ENCODE measurements around the gene XBP1. TPM values are rescaled to one million over a fixed set of nuclear protein-coding genes. Genes with fewer than 3 reads are reported as not detected.

Gene XBP1
- total RNA-seq, 6 experiments from 2014 or later = 106 to 115 (median 111) TPM

DNA sequence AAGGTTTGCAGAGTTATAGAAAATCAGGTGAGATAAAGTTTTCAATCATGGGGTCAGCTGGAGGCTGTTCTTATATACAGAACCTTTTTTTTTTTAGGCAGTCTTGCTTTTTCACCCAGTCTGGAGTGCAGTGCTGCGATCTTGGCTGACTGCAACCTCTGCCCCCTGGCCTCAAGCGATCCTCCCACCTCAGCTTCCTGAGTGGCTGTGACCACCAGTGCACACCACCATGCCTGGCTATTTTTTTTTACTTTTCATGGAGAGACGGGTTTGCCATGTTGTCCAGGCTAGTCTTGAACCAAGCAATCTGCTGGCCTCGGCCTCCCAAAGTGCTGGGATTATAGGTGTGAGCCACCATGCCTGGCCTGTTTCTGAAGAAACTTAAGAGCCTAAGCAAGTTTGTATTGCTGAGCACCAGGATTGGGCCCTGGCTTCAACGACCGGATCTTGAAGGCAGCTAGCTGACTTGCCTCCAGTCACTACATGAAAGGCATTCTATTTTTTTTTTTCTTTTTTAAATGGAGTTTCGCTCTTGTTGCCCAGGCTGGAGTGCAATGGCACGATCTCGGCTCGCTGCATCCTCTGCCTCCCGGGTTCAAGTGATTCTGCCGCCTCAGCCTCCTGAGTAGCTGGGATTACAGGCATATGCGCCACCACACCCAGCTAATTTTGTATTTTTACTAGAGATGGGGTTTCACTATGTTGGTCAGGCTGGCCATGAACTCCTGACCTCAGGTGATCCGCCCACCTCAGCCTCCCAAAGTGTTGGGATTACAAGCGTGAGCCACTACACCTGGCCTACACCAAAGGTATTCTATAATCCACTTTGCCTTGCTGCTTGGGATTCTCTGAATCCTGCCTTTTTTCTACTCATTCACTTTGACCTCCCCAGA lies 7.6 kb downstream of the XBP1 start:
- H3K27ac Mint-ChIP-seq = peak overlapping the region; percentile 57
- H3K9me3 Mint-ChIP-seq = no peaks in the 10 kb centered on the region
- peaks cover 12% of the 10 kb centered on the region for H3K4me1 Mint-ChIP-seq (ENCODE audit: low read depth)
- peaks cover 31% of the 10 kb centered on the region for H3K36me3 Mint-ChIP-seq (ENCODE audit: low read depth)
- peaks cover 5% of the 10 kb centered on the region; the same call in 1 of the 2 replicates for H3K27me3 Mint-ChIP-seq (ENCODE audit: insufficient read depth)
- no peak for DNase-seq
- no peak for TF ChIP-seq CTCF (IDR thresholded peaks at IDR 0.05)
- no peak overlapping the region for H3K4me3 Mint-ChIP-seq

GRCh38 chr22:28791841-28792490 lies 8.4 kb downstream of the XBP1 start:
- H3K36me3 Mint-ChIP-seq (ENCODE audit: low read depth) = peaks cover 28% of the 10 kb centered on the region
- H3K4me1 Mint-ChIP-seq (ENCODE audit: low read depth) = peaks cover 8% of the 10 kb centered on the region
- TF ChIP-seq CTCF (IDR thresholded peaks at IDR 0.05) = no peak
- peaks cover 5% of the 10 kb centered on the region; the same call in 1 of the 2 replicates for H3K27me3 Mint-ChIP-seq (ENCODE audit: insufficient read depth)
- peak overlapping the region; percentile 57; the same call in 1 of the 2 replicates for H3K27ac Mint-ChIP-seq
- H3K9me3 Mint-ChIP-seq = no peaks in the 10 kb centered on the region
- no peak for DNase-seq
- no peak overlapping the region for H3K4me3 Mint-ChIP-seq

DNA sequence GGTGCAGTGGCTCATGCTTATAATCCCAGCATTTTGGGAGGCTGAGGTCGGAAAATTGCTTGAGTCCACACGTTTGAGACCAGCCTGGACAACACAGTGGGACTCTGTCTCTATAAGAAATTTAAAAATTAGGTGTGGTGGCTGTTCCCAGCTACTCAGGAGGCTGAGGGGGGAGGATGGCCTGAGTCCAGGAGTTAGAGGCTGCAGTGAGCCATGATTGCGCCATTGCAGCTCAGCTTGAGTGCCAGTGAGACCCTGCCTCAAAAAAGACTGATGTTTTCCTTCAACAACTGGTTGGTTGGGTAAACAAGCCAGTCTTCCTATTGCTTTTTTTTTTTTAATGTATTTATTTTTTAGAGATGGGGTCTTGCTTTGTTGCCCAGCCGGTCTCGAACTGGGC lies 9.2 kb downstream of the XBP1 start:
- peaks cover 21% of the 10 kb centered on the region for H3K36me3 Mint-ChIP-seq (ENCODE audit: low read depth)
- H3K4me1 Mint-ChIP-seq (ENCODE audit: low read depth) = no peaks in the 10 kb centered on the region; the same call in 1 of the 2 replicates

GRCh38 chr22:28788601-28789000 lies 11.8 kb downstream of the XBP1 start:
- TF ChIP-seq CTCF (IDR thresholded peaks at IDR 0.05) = no peak
- DNase-seq = no peak
- H3K36me3 Mint-ChIP-seq (ENCODE audit: low read depth) = peaks cover 12% of the 10 kb centered on the region
- H3K9me3 Mint-ChIP-seq = no peaks in the 10 kb centered on the region
- peaks cover 5% of the 10 kb centered on the region; the same call in 1 of the 2 replicates for H3K27me3 Mint-ChIP-seq (ENCODE audit: insufficient read depth)
- H3K27ac Mint-ChIP-seq = no peak overlapping the region
- no peak overlapping the region for H3K4me3 Mint-ChIP-seq
- H3K4me1 Mint-ChIP-seq (ENCODE audit: low read depth) = peaks cover 5% of the 10 kb centered on the region; the same call in 1 of the 2 replicates

More for the DNA sequence above, 9.2 kb downstream of the XBP1 start:
- H3K27ac Mint-ChIP-seq = no peak overlapping the region
- H3K27me3 Mint-ChIP-seq (ENCODE audit: insufficient read depth) = peaks cover 5% of the 10 kb centered on the region; the same call in 1 of the 2 replicates
- H3K4me3 Mint-ChIP-seq = no peak overlapping the region
- TF ChIP-seq CTCF (IDR thresholded peaks at IDR 0.05) = no peak
- H3K9me3 Mint-ChIP-seq = no peaks in the 10 kb centered on the region
- no peak for DNase-seq

- Mint-ChIP-seq H3K4me3 (no peak overlapping the region), H3K4me1 (ENCODE audit: low read depth) (peaks cover 11% of the 10 kb centered on the region), H3K36me3 (ENCODE audit: low read depth) (peaks cover 15% of the 10 kb centered on the region), H3K9me3 (no peaks in the 10 kb centered on the region), H3K27me3 (ENCODE audit: insufficient read depth) (no peaks in the 10 kb centered on the region), H3K27ac (peak overlapping the region; percentile 62)
- no peak for TF ChIP-seq CTCF (IDR thresholded peaks at IDR 0.05)
- no peak for DNase-seq
Measured at GRCh38 chr22:28783786-28784671, 16.3 kb downstream of the XBP1 start.
